Measurements from ENCODE around the gene CANT1. TPM values are rescaled to one million over a fixed set of nuclear protein-coding genes. Genes with fewer than 3 reads are reported as not detected.

Gene CANT1
- total and polyA plus RNA-seq, 9 of the 15 experiments (the other 6 are each of a cell fraction or from before 2014, with no cell fraction given): 2.7 to 66.4 (median 22.5) TPM

GRCh38 chr17:78961571-78961970 is 48.0 kb downstream of the CANT1 start (continued):
- TF ChIP-seq CEBPZ (IDR thresholded peaks at IDR 0.05; ENCODE audit: borderline replicate concordance, low read depth, low read length): no peak
- TF ChIP-seq ZNF444 (CRISPR knock-in tag; IDR thresholded peaks at IDR 0.05): no peak
- TF ChIP-seq THRB (CRISPR knock-in tag; conservative IDR thresholded peaks at IDR 0.05): no peak

- no peak overlapping the region for H3K9ac ChIP-seq (ENCODE audit: insufficient read depth in 1 of 2, low read depth in 2 of 2, low read length in 2 of 2)
- H4K20me1 ChIP-seq (replicated peaks; ENCODE audit: control insufficient read depth, insufficient read depth, low read length): peaks cover 16% of the 10 kb centered on the region
- no peak overlapping the region for H3K4me3 ChIP-seq
- DNase-seq (ENCODE audit: extremely low read depth in 1 of 4, low spot score in 3 of 4): no peak
- no peak overlapping the region for H3K27ac ChIP-seq (ENCODE audit: extremely low read depth, low read depth, low read length)
- in situ Hi-C loops (cut with MboI): no loop called here
- no peaks in the 10 kb centered on the region for H3K9me3 ChIP-seq (replicated peaks; ENCODE audit: control insufficient read depth, insufficient read depth, low read depth, low read length)
- ATAC-seq: no peak; the same call in 2 of the 3 replicates
- no TSS peak for BruUV-seq (replicated peaks)
- ChIA-PET CTCF (ENCODE audit: low intra/inter-chr PET ratio) (no interaction called here), POLR2A (interaction anchor here (0.6 kb wide), 1 partner anchor 8 kb away, joined by 3 read pairs; no protein-coding TSS in a partner anchor)
- peaks cover 36 to 80% of the 10 kb centered on the region in 2 experiments for H3K27me3 ChIP-seq (ENCODE audit: control insufficient read depth in 2 of 2, insufficient read depth in 2 of 2, low read length in 2 of 2)
- no peak overlapping the region for H2AFZ ChIP-seq (ENCODE audit: low read depth, low read length)
- no peak for FAIRE-seq
- H3K36me3 ChIP-seq (ENCODE audit: control insufficient read depth, insufficient read depth, low read length): no peaks in the 10 kb centered on the region
- H3K9me1 ChIP-seq (ENCODE audit: control insufficient read depth, insufficient read depth, low read length): no peaks in the 10 kb centered on the region
- no peaks in the 10 kb centered on the region for H3K79me2 ChIP-seq (ENCODE audit: control insufficient read depth, insufficient read depth, low read length)
- WGBS (ENCODE audit: insufficient coverage, low coverage, missing lambda C conversion rate): 5% methylated on average over 5 of the region's 5 CpGs
- intact Hi-C loops (cut with micrococcal nuclease): no loop called here
- no peak for TF ChIP-seq NONO (IDR thresholded peaks at IDR 0.05; ENCODE audit: low read depth in 2 of 2, low read length in 1 of 2)
- peak; percentile 28; the same call in 1 of the 2 replicates for TF ChIP-seq CEBPB (tag; IDR thresholded peaks at IDR 0.05)
- peaks cover 5 to 7% of the 10 kb centered on the region in 2 experiments; a peak in 4 of 5 replicates for H3K4me1 ChIP-seq (replicated peaks in 1 of 2; ENCODE audit: control insufficient read depth in 2 of 2, insufficient read depth in 2 of 2, low read length in 2 of 2)
- no peak overlapping the region for H3K4me2 ChIP-seq (ENCODE audit: insufficient read depth, low read length)
Measured at GRCh38 chr17:78960928-78961327, 48.6 kb downstream of the CANT1 start.
